Measurements from ENCODE around the gene STX16. TPM values are rescaled to one million over a fixed set of nuclear protein-coding genes. Genes with fewer than 3 reads are reported as not detected.

The STX16 gene
- total RNA-seq, 1 experiment from 2014 or later, result 97.0 TPM

GRCh38 chr20:58604128-58604881 lies 46.8 kb upstream of the STX16 start:
- Histone ChIP-seq H3K36me3 (ENCODE audit: control insufficient read depth, insufficient read depth, low read length) (no peaks in the 10 kb centered on the region), H3K4me1 (no peaks in the 10 kb centered on the region), H3K4me3 (ENCODE audit: low read depth, low read length) (no peak overlapping the region), H3K9me3 (no peaks in the 10 kb centered on the region), H3K27me3 (replicated peaks; ENCODE audit: control insufficient read depth, insufficient read depth, low read length) (no peaks in the 10 kb centered on the region; the same call in 1 of the 2 replicates)
- no peak for DNase-seq
- H3K4me3 Mint-ChIP-seq (ENCODE audit: unreplicated experiment), result no peak overlapping the region
- H3K36me3 Mint-ChIP-seq (ENCODE audit: insufficient read depth, unreplicated experiment), result no peaks in the 10 kb centered on the region
- BruUV-seq (replicated peaks), result no TSS peak
- H3K4me1 Mint-ChIP-seq (ENCODE audit: low read depth, unreplicated experiment), result no peaks in the 10 kb centered on the region
- intact Hi-C loops (cut with micrococcal nuclease; ENCODE audit: unreplicated experiment), result no loop called here
- TF ChIP-seq CTCF (IDR thresholded peaks at IDR 0.05; ENCODE audit: insufficient read depth in 1 of 2, low read depth in 1 of 2, low read length in 1 of 2, severe bottlenecking in 1 of 2, unreplicated experiment in 1 of 2), result no peak
- H3K27ac Mint-ChIP-seq (ENCODE audit: unreplicated experiment), result no peak overlapping the region
- peaks cover 4% of the 10 kb centered on the region for H3K9me3 Mint-ChIP-seq (ENCODE audit: unreplicated experiment)
- ChIA-PET POLR2A (no interaction called here), CTCF (interaction anchor here (0.5 to 1.0 kb wide), 3 partner anchors 40 to 1507 kb away, joined by 4 to 7 read pairs (median 4); no protein-coding TSS in a partner anchor)
- H3K27me3 Mint-ChIP-seq (ENCODE audit: insufficient read depth, unreplicated experiment), result peaks cover 3% of the 10 kb centered on the region

DNA sequence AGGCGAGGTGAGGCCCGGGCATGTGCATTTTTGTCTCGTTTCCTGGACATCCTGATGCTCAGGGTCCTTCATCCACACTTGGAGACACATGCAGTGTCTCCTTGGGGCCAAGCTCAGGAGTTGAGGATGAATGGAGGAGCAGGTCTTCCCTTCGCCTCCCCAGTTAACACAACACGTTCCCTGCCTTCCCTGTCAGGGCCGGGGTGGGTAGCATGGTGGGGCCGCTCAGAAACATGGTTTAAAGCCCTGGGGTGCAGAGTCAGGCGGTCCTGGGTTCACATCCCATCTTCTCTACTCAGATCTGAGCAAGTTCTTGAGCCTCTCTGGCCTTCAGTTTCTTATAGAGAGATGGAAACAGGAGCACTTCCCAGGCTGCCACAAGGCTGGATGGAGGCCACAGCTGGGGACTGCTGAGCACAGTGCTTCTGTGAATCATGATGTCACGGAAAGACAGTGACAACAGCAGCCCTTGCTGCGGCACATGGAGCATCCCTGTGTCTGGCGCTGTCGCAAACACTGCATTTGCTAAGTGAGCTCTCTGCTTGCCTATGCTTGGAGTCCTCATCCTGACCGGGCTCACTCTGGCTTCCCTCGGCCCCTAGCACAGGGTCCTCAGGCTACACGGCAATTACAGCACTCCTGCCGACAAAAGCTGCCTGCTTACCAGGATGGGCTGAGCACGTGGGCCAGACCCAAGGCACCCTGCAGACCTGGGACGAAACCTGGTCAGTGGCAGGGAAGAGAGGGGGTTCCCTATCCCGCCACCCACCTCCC lies 45.6 kb upstream of the STX16 start:
- Mint-ChIP-seq H3K4me1 (ENCODE audit: low read depth, unreplicated experiment) (no peaks in the 10 kb centered on the region), H3K27ac (ENCODE audit: unreplicated experiment) (no peak overlapping the region), H3K9me3 (ENCODE audit: unreplicated experiment) (no peaks in the 10 kb centered on the region), H3K27me3 (ENCODE audit: insufficient read depth, unreplicated experiment) (peaks cover 3% of the 10 kb centered on the region), H3K36me3 (ENCODE audit: insufficient read depth, unreplicated experiment) (no peaks in the 10 kb centered on the region), H3K4me3 (ENCODE audit: unreplicated experiment) (no peak overlapping the region)
- no peak for TF ChIP-seq CTCF (IDR thresholded peaks at IDR 0.05; ENCODE audit: insufficient read depth in 1 of 2, low read depth in 1 of 2, low read length in 1 of 2, severe bottlenecking in 1 of 2, unreplicated experiment in 1 of 2)
- Histone ChIP-seq H3K9me3 (no peaks in the 10 kb centered on the region), H3K27me3 (replicated peaks; ENCODE audit: control insufficient read depth, insufficient read depth, low read length) (no peaks in the 10 kb centered on the region; the same call in 1 of the 2 replicates), H3K4me3 (ENCODE audit: low read depth, low read length) (no peak overlapping the region), H3K4me1 (no peaks in the 10 kb centered on the region), H3K36me3 (ENCODE audit: control insufficient read depth, insufficient read depth, low read length) (no peaks in the 10 kb centered on the region)
- ChIA-PET POLR2A (no interaction called here), CTCF (no interaction called here)
- intact Hi-C loops (cut with micrococcal nuclease; ENCODE audit: unreplicated experiment), result no loop called here
- DNase-seq, result no peak
- no TSS peak for BruUV-seq (replicated peaks)

DNA sequence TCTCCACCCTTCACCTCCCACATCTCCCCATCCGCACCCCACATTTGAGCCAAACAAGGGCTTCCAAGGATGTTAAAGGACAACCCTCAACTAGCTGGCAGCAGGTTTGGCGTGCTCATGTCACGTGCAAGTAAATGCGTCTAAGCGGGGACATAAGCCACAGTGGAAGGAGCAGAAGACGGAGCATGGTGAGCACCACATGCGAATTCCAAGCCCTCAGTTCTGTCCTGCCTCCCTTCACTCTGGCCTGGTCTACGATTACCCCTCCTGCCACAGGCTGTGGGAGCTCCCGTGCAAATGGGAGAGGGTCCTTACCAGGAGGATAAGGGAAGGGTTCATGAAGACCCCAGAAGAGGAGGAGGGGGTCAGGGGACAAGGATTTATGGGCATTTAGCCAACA lies 44.9 kb upstream of the STX16 start:
- Mint-ChIP-seq H3K4me3 (ENCODE audit: unreplicated experiment) (no peak overlapping the region), H3K36me3 (ENCODE audit: insufficient read depth, unreplicated experiment) (no peaks in the 10 kb centered on the region), H3K27me3 (ENCODE audit: insufficient read depth, unreplicated experiment) (peaks cover 3% of the 10 kb centered on the region), H3K9me3 (ENCODE audit: unreplicated experiment) (no peaks in the 10 kb centered on the region), H3K4me1 (ENCODE audit: low read depth, unreplicated experiment) (no peaks in the 10 kb centered on the region), H3K27ac (ENCODE audit: unreplicated experiment) (no peak overlapping the region)
- no peak for DNase-seq
- no peaks in the 10 kb centered on the region for H3K36me3 ChIP-seq (ENCODE audit: control insufficient read depth, insufficient read depth, low read length)
- H3K9me3 ChIP-seq, result no peaks in the 10 kb centered on the region
- H3K4me3 ChIP-seq (ENCODE audit: low read depth, low read length), result no peak overlapping the region
- BruUV-seq (replicated peaks), result no TSS peak
- intact Hi-C loops (cut with micrococcal nuclease; ENCODE audit: unreplicated experiment), result no loop called here
- TF ChIP-seq CTCF (IDR thresholded peaks at IDR 0.05; ENCODE audit: insufficient read depth in 1 of 2, low read depth in 1 of 2, low read length in 1 of 2, severe bottlenecking in 1 of 2, unreplicated experiment in 1 of 2), result no peak
- peaks cover 4% of the 10 kb centered on the region for H3K4me1 ChIP-seq
- POLR2A ChIA-PET, result no interaction called here
- H3K27me3 ChIP-seq (replicated peaks; ENCODE audit: control insufficient read depth, insufficient read depth, low read length), result no peaks in the 10 kb centered on the region; the same call in 1 of the 2 replicates
- CTCF ChIA-PET, result no interaction called here
